Lower leg skin (tissue), 4 donors: ENCODE data around the gene ZC3H18. TPM values are rescaled to one million over a fixed set of nuclear protein-coding genes. Genes with fewer than 3 reads are reported as not detected.

Source experiments
- DNase-seq, 2 donors: peaks; one replicate each; pipeline ENCODE4 v3.0.0-alpha.2; 2019; ENCODE audit warnings: low spot score in 2 of 2
- H3K4me3 ChIP-seq: fragments of 200-600 bp; sonication (generic); 2 replicates; pipeline ENCODE4 v1.5.1; 2017; ENCODE audit warnings: mild to moderate bottlenecking, low read depth; ENCODE audit not compliant: poor library complexity, severe bottlenecking
- POLR2A ChIP-seq, 2 donors: fragments of 450-650 bp; IDR thresholded peaks; one replicate each; pipeline ENCODE4 v1.6.1; 2016 to 2017; ENCODE audit warnings: antibody characterized with exemption in 2 of 2, mild to moderate bottlenecking in 1 of 2, moderate library complexity in 1 of 2
- WGBS, 2 donors: methylation state at CpG; one replicate each; pipeline ENCODE4 v1.1.5; 2018; 5-methylcytosine and 5-hydroxymethylcytosine counted together
- intact Hi-C: fragments of 100-400 bp; cut with DNase I; formaldehyde crosslinking; loops from one replicate; pipeline ENCODE4 v1.15.0; 2023; ENCODE audit warnings: low total_unique reads
- total RNA-seq, 4 donors: library from RNA; depleted of rRNA; stranded (reverse); fragments of >200 nt; gene quantifications; one replicate each; pipeline ENCODE4 v1.1.0, GENCODE V29; 2016
- TF ChIP-seq, protein P1 (sequence below), 3 donors: fragments of 450-650 bp; IDR thresholded peaks; one replicate each; pipeline ENCODE4 v1.5.1; 2016; ENCODE audit warnings: antibody characterized with exemption in 3 of 3, mild to moderate bottlenecking in 3 of 3, moderate library complexity in 2 of 3

Gene ZC3H18
- total RNA-seq, 4 donors from 2014 or later: 16.5 to 32.3 (median 18.5) TPM

DNA sequence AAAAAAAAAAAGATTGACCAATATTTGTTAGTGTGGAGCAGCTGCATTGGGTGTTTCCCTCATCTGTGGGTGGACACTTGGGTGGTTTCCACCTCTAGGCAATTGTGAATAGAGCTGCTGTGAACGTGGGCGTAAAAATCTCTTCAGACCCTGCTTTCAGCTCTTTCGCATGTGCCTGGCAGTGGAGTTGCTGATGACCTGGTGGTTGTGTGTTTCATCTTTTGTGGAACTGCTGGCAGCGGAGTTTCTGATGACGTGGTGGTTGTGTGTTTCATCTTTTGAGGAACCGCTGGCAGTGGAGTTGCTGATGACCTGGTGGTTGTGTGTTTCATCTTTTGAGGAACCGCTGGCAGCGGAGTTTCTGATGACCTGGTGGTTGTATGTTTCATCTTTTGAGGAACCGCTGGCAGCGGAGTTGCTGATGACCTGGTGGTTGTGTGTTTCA lies 21.4 kb downstream of the ZC3H18 start:
- 66 to 70% methylated on average over 10 of the region's 10 CpGs for WGBS, 2 donors
- intact Hi-C loops: no loop called here

DNA sequence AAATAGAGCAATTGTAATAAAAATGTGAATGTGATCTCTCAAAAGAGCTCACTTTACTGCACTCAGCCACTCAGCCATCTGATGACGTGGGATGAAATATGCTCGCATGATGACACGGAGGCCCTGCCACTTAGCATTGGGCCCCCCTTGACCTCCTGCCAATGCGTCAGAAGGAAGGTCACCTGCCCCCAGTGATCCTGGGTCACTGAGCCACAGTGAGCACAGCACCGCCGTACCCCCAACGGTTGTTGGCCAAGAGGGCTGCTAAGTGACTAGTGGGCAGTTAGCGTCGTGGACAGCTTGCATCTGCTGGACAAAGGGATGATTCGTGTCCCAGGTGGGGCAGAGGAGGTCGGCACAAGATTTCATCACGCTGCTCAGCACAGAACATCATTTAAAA lies 22.9 kb downstream of the ZC3H18 start:
- intact Hi-C loops: no loop called here
- DNase-seq: no peak
- no peak overlapping the region for H3K4me3 ChIP-seq
- TF ChIP-seq, protein P1, sequence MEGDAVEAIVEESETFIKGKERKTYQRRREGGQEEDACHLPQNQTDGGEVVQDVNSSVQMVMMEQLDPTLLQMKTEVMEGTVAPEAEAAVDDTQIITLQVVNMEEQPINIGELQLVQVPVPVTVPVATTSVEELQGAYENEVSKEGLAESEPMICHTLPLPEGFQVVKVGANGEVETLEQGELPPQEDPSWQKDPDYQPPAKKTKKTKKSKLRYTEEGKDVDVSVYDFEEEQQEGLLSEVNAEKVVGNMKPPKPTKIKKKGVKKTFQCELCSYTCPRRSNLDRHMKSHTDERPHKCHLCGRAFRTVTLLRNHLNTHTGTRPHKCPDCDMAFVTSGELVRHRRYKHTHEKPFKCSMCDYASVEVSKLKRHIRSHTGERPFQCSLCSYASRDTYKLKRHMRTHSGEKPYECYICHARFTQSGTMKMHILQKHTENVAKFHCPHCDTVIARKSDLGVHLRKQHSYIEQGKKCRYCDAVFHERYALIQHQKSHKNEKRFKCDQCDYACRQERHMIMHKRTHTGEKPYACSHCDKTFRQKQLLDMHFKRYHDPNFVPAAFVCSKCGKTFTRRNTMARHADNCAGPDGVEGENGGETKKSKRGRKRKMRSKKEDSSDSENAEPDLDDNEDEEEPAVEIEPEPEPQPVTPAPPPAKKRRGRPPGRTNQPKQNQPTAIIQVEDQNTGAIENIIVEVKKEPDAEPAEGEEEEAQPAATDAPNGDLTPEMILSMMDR (IDR thresholded peaks at IDR 0.05): no peak
- TF ChIP-seq POLR2A (IDR thresholded peaks at IDR 0.05): no peak
- WGBS, 2 donors: 94% methylated on average over 12 of the region's 12 CpGs

More for the DNA sequence above, 21.4 kb downstream of the ZC3H18 start:
- DNase-seq: peak in 1 of 2 donors; percentile 21
- TF ChIP-seq, protein P1 (IDR thresholded peaks at IDR 0.05): no peak
- no peak overlapping the region for H3K4me3 ChIP-seq

DNA sequence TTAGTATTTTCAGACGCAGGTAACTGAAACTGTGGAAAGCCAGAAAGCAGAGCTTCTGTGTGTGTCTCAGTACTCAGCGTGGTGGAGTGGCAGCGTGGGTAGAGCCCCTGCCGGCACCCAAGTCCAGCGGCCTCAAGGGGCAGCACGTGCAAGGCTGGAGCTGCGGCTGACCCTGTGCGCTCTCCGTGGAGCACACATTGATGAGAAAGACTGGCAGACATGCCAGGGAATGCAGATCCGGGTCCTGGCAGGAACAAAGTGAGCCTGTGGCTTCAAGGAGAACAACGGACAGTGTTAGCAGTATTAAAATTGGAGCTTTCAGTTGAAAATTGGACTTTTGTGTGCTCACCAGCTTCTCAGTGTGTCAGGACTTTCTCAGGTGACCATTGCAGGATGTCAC lies 23.3 kb downstream of the ZC3H18 start:
- TF ChIP-seq, protein P1 (IDR thresholded peaks at IDR 0.05): no peak
- no peak for TF ChIP-seq POLR2A (IDR thresholded peaks at IDR 0.05)
- intact Hi-C loops: no loop called here
- 83 to 86% methylated on average over 11 of the region's 11 CpGs for WGBS, 2 donors
- no peak for DNase-seq
- H3K4me3 ChIP-seq: no peak overlapping the region

DNA sequence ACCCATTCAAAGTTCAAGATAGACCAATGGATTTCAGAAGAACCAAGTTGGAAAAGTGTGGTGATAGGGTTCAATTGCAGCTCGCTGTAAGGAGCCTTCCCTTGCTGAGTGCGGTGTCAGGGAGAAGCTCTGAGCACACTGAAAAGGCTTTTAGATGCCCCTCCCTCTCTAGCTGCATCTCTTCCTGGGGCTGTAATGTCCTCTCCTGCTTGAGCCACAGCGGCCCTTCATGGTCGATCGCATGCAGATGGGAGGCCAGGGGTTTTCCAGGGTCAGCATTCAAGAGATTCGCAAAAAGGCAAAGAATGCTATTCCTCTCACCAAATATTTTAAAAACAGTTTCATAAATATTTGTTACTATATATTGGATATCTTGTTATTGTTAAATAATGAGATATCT lies 23.7 kb downstream of the ZC3H18 start:
- no peak overlapping the region for H3K4me3 ChIP-seq
- 92 to 98% methylated on average over 6 of the region's 6 CpGs for WGBS, 2 donors

DNA sequence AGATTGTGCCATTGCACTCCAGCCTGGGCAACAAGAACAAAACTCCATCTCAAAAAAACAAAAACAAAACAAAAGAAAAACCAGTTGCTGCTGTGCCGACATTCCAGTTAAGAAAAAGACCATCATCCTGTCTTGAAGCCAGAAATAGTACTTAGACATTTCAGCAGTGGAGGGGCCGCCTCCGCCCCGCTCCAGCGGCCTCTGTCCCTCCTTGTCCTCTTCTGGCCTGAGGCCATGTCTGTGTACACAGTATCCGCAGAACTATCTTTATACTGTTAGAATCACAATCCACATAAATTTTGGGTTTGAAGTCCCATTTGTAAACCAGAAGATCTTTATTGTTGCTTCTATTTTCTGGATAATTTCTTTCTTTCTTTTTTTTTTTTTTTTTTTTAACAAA lies 24.9 kb downstream of the ZC3H18 start:
- intact Hi-C loops: no loop called here
- TF ChIP-seq, protein P1 (IDR thresholded peaks at IDR 0.05): no peak
- TF ChIP-seq POLR2A (IDR thresholded peaks at IDR 0.05): no peak
- no peak overlapping the region for H3K4me3 ChIP-seq
- WGBS, 2 donors: 90 to 92% methylated on average over 6 of the region's 6 CpGs
- no peak for DNase-seq

More for the DNA sequence above, 23.7 kb downstream of the ZC3H18 start:
- intact Hi-C loops: no loop called here
- no peak for DNase-seq
- TF ChIP-seq, protein P1 (IDR thresholded peaks at IDR 0.05): no peak
- TF ChIP-seq POLR2A (IDR thresholded peaks at IDR 0.05): no peak

DNA sequence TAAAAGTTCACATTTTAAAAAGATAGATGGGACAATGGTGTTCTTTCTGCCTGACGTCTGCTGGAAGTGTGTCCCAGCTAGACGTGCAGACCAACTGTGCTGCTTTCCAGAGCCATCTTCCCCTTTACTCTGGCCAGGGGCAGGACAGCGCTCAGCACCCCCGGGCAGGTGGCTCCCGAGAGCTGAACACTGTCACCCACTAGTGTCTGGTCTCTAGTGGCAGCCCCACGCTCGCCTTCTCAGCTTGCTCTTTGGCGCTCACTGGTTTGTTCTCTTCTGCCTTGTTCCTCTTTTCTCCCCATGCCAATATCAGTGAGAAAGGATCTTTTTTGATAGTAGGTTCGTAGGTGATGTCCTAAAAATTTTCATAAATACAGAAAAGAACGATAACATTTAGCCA lies 25.7 kb downstream of the ZC3H18 start:
- 94 to 95% methylated on average over 10 of the region's 10 CpGs for WGBS, 2 donors
- no peak for DNase-seq
- intact Hi-C loops: no loop called here

More for the DNA sequence above, 25.7 kb downstream of the ZC3H18 start:
- no peak overlapping the region for H3K4me3 ChIP-seq
- TF ChIP-seq, protein P1 (IDR thresholded peaks at IDR 0.05): no peak
- no peak for TF ChIP-seq POLR2A (IDR thresholded peaks at IDR 0.05)
